ENCODE results near the gene CELSR1.
"Not testable (repeated sequence)": the region's sequence is repeated elsewhere in the genome, so short reads cannot be mapped to it uniquely, and the experiment has no call there.

The CELSR1 gene

DNA sequence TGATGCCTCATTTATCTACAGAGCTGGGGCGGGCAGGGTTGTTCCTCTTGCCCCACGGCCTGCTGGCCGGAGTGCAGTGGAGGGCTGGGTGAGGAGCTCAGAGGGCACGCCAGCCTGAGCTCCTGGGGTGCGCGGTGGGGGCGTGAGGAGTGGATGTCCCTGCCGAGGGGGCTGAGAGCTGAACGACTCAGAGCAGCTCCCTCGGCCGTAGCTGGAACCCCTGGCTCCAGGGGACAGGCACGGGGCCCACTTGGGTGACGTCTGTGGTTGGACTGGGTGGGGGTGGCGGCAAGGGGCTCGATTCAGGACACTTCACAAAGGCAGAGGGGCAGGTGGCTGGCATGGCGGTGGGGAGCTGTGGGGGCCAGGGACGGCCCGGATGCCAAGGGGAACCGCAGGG is 139.5 kb downstream of the CELSR1 start:
- DNase-seq (ENCODE audit: insufficient read length, low spot score): no peak
- TF ChIP-seq, protein P1, sequence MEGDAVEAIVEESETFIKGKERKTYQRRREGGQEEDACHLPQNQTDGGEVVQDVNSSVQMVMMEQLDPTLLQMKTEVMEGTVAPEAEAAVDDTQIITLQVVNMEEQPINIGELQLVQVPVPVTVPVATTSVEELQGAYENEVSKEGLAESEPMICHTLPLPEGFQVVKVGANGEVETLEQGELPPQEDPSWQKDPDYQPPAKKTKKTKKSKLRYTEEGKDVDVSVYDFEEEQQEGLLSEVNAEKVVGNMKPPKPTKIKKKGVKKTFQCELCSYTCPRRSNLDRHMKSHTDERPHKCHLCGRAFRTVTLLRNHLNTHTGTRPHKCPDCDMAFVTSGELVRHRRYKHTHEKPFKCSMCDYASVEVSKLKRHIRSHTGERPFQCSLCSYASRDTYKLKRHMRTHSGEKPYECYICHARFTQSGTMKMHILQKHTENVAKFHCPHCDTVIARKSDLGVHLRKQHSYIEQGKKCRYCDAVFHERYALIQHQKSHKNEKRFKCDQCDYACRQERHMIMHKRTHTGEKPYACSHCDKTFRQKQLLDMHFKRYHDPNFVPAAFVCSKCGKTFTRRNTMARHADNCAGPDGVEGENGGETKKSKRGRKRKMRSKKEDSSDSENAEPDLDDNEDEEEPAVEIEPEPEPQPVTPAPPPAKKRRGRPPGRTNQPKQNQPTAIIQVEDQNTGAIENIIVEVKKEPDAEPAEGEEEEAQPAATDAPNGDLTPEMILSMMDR (IDR thresholded peaks at IDR 0.05; ENCODE audit: insufficient read depth, missing control alignments): no peak
- FAIRE-seq: no peak

DNA sequence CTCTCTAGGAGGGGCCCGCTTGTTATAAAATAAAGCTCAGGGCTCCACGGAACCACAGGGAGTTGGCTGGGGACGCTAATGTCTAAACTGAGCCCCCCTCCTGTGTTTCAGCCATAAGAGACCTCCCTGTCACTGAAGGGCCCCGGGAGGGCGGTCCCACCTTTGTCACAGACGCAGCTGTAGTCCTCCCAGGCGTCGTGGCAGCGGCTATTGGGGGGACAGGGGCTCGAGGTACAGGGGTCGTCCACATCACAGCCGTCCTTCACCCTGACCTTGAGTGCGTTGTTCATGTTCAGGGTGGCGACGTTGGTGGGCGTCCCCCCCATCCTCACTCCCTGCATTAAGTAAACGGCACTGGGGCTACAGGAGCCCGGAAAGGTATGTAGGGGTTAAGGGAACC is 139.9 kb downstream of the CELSR1 start:
- FAIRE-seq (no peak), DNase-seq (ENCODE audit: insufficient read length, low spot score) (no peak)
- TF ChIP-seq, protein P1 (IDR thresholded peaks at IDR 0.05; ENCODE audit: insufficient read depth, missing control alignments): no peak

DNA sequence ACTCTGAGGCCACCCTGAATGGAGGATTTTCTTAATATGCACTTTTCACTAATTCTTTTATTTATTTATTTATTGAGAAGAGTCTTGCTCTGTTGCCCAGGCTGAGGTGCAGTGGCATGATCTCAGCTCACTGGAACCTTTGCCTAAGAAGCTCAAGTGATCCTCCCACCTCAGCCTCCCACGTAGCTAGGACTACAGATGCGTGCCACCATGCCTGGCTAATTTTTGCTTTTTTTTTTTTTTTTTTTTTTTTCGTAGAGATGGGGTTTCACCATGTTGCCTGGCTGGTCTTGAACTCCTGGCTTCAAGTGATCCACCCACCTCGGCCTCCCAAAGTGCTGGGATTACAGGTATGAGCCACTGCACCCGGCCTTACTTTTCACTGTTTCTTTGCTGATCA is 140.4 kb downstream of the CELSR1 start:
- DNase-seq (ENCODE audit: insufficient read length, low spot score); FAIRE-seq: not testable (repeated sequence)

DNA sequence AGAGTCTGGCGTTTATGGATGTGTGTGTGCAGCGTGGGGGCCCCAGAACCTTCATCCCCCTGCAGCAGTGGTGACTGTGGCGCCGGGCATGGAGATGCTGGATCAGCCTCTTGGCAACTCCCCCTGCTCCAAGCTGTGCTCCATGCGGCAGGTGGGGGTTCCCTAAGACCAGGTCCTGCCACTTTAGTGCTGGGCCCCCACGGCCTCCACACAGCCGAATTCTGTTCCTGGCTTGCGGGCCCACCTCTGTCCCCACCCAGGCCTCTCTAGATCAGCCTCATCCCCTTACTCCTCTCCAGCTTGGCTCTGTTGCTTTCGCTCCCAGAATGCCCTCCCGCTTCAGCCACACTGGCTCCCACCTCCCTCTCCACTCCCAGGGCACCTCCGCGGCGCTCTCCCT is 142.3 kb downstream of the CELSR1 start:
- DNase-seq (ENCODE audit: insufficient read length, low spot score) (no peak), FAIRE-seq (no peak)
- TF ChIP-seq, protein P1 (IDR thresholded peaks at IDR 0.05; ENCODE audit: insufficient read depth, missing control alignments): no peak

DNA sequence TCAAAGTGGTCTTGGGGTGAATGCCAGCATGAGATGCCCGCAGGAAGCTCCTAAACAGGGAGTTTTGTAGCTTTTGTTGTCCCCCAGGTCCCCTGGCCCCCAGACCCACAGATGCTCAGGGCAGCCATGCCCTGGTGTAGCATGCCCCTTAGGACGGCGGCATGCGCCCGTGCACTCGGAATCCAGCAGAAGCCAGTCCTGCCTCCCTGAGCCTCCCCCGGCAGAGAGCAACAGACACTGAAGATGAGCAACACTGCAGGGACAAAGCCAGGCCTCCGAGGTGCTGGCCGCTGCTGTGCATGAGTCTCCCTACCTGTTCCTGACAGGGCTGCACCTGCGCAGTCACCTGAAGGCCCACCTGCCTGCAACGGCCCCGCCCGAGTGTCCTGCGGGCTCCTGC is 142.8 kb downstream of the CELSR1 start:
- FAIRE-seq (no peak), DNase-seq (ENCODE audit: insufficient read length, low spot score) (no peak)
- TF ChIP-seq, protein P1 (IDR thresholded peaks at IDR 0.05; ENCODE audit: insufficient read depth, missing control alignments): no peak

DNA sequence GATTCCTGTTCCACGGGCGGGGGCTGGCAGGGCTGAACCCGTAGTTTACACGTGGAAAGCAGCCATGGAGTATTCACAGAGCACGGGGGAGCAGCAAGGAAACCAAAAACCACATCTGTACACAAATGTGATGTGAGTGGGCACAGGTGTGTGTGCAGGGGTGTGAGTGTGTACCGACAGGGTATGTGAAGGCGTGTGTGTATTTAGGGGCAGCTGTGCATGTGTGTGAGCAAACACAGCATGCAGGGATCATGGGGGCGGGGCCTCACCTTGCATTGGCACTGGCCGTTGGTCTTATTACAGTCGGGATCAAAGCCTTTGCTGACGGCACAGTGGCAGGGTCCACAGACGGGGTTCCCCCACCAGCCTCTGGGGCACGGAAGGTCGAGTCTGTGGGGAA is 143.5 kb downstream of the CELSR1 start:
- TF ChIP-seq, protein P1 (IDR thresholded peaks at IDR 0.05; ENCODE audit: insufficient read depth, missing control alignments): no peak
- FAIRE-seq (no peak), DNase-seq (ENCODE audit: insufficient read length, low spot score) (no peak)

DNA sequence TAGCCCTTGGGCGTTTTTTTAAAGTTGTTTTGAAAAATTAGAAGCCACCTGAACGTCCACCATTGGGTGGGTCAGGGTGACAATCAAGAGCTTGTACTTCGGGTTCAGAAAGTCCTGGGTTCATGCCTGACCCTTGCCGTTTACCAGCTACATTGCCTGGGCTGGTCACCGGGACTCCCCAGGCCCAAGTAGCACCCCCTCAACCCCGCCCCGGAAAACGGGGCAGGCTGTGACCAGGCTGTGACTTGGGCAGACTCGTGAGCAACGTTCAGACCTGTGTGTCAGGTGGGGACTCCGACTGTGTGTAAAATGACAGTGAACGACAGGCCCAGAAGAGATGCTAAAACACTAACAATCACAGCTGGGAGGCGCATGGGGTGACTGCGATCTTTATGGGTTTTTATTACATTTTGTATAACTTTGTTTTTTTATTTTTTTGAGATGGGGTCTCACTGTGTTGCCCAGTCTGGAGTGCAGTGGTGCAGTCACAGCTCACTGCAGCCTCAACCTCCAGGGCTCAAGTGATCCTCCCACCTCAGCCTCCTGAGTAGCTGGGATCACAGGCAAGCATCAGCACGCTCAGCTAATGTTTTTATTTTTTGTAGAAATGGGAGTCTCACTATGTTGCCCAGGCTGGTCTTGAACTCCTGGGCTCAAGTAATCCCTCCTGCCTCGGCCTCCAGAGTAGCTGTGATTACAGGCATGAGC is 145.1 kb downstream of the CELSR1 start:
- FAIRE-seq (no peak), DNase-seq (ENCODE audit: insufficient read length, low spot score) (no peak)
- TF ChIP-seq, protein P1 (IDR thresholded peaks at IDR 0.05; ENCODE audit: insufficient read depth, missing control alignments): no peak
